ENCODE measurements around the gene AK9.
"Not testable (repeated sequence)": the region's sequence is repeated elsewhere in the genome, so short reads cannot be mapped to it uniquely, and the experiment has no call there.

The AK9 gene

DNA sequence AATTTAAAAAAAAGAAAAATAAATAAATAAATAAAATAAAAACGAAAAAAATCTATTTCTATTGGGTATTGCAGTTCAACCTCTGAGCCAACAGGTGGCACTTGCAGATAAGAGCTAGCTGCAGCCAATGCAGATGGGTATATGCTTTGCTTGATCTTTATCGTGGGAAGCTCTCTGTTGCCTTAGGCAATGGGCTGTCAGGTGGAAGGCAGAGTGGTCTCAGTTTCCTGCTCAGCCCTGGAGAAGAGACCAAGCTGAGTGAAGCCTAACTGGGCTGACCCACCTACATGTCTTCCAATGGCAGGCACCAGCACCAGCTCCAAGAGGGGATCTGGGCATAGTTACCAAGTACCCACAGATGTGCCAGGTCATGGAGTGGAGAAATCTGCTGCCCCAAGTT, 95.0 kb downstream of the AK9 start:
- H3K27me3 Mint-ChIP-seq: no peaks in the 10 kb centered on the region
- ATAC-seq (replicated peaks; ENCODE audit: extremely low read depth, poor library complexity, severe bottlenecking): no peak
- no peaks in the 10 kb centered on the region for H3K4me1 Mint-ChIP-seq
- H3K36me3 Mint-ChIP-seq (ENCODE audit: insufficient read depth): no peaks in the 10 kb centered on the region
- H3K9me3 Mint-ChIP-seq: peaks cover 7% of the 10 kb centered on the region
- no peak for DNase-seq (ENCODE audit: low spot score in 2 of 2)
- H3K27ac Mint-ChIP-seq (ENCODE audit: low read depth): no peak overlapping the region
- H3K4me3 Mint-ChIP-seq: no peak overlapping the region

DNA sequence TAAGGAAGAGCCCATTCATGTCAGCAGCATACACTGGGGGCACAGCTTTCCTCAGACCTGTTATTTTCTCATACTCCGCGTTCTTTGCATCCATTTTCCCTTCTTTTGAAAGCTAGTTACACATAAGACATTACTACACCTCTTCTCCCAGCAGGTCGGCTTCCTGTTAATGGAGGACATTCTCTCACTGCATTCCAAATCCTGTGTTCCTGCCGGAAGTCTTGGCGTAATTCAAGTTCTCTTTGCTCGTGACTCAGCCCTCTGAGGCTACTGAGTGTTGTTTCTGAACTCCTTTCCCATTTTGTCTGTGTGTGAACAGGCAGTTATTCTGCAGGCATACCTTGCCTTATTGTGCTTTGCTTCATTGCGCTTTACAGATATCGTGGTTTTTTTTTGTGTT, 110.5 kb downstream of the AK9 start:
- Mint-ChIP-seq H3K36me3 (ENCODE audit: insufficient read depth) (no peaks in the 10 kb centered on the region), H3K9me3 (no peaks in the 10 kb centered on the region), H3K27ac (ENCODE audit: low read depth) (no peak overlapping the region), H3K4me3 (no peak overlapping the region), H3K27me3 (no peaks in the 10 kb centered on the region), H3K4me1 (no peaks in the 10 kb centered on the region)
- ATAC-seq (replicated peaks; ENCODE audit: extremely low read depth, poor library complexity, severe bottlenecking): no peak
- DNase-seq (ENCODE audit: low spot score in 2 of 2): no peak

DNA sequence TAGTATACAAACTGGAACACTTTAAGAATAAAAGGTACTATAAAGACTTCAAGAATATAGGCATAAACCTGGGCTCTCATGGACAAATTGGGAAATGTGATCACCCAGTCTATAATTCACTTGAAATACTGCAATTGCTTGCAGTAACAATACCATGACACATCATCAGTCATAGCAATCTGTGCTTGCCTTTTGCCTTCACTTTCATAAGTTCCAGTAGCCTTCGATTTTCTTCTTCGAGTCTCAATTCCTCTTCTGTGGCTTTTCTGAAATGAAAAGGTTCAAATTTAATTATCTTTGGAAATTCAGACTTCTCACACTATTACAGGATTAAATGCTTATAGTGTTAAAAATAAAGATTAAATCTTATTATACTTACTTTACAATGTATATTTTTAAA, 111.6 kb downstream of the AK9 start:
- no peaks in the 10 kb centered on the region for H3K9me3 Mint-ChIP-seq
- no peak for DNase-seq (ENCODE audit: low spot score in 2 of 2)
- no peak overlapping the region for H3K4me3 Mint-ChIP-seq
- H3K36me3 Mint-ChIP-seq (ENCODE audit: insufficient read depth): no peaks in the 10 kb centered on the region
- H3K27ac Mint-ChIP-seq (ENCODE audit: low read depth): no peak overlapping the region
- no peaks in the 10 kb centered on the region for H3K27me3 Mint-ChIP-seq
- no peaks in the 10 kb centered on the region for H3K4me1 Mint-ChIP-seq
- no peak for ATAC-seq (replicated peaks; ENCODE audit: extremely low read depth, poor library complexity, severe bottlenecking)

DNA sequence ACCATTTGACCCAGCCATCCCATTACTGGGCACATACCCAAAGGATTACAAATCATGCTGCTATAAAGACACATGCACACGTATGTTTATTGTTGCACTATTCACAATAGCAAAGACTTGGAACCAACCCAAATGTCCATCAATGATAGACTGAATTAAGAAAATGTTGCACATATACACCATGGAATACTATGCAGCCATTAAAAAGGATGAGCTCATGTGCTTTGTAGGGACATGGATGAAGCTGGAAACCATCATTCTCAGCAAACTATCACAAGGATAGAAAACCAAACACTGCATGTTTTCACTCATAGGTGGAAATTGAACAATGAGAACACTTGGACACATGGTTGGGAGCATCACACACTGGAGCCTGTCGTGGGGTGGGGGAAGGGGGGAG, 121.1 kb downstream of the AK9 start:
- H3K4me1 Mint-ChIP-seq; H3K36me3 Mint-ChIP-seq (ENCODE audit: insufficient read depth); H3K27ac Mint-ChIP-seq (ENCODE audit: low read depth); H3K9me3 Mint-ChIP-seq; ATAC-seq (replicated peaks; ENCODE audit: extremely low read depth, poor library complexity, severe bottlenecking); DNase-seq (ENCODE audit: low spot score in 2 of 2); H3K4me3 Mint-ChIP-seq; H3K27me3 Mint-ChIP-seq: not testable (repeated sequence)

DNA sequence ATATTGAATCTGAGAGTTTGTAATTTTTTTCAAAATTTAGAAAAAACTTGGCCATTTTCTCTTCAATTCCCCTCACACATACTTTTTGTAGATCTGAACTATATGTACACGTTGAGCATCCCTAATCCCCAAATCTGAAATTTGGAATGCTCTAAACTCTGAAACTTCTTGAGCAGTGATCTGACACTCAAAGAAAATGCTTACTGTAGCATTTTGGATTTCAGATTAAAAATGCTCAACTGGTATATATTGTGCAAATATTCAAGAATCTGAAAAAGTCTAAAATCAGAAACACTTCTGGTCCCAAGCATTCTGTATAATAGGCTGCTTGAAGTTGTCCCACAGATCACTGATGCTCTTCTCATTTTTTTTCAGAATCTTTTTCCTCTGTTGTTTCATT, 129.2 kb downstream of the AK9 start:
- no peaks in the 10 kb centered on the region for H3K4me1 Mint-ChIP-seq
- DNase-seq (ENCODE audit: low spot score in 2 of 2) (no peak), ATAC-seq (replicated peaks; ENCODE audit: extremely low read depth, poor library complexity, severe bottlenecking) (no peak)
- peaks cover 3% of the 10 kb centered on the region for H3K9me3 Mint-ChIP-seq
- H3K36me3 Mint-ChIP-seq (ENCODE audit: insufficient read depth): no peaks in the 10 kb centered on the region
- no peaks in the 10 kb centered on the region for H3K27me3 Mint-ChIP-seq
- no peak overlapping the region for H3K4me3 Mint-ChIP-seq
- no peak overlapping the region for H3K27ac Mint-ChIP-seq (ENCODE audit: low read depth)

DNA sequence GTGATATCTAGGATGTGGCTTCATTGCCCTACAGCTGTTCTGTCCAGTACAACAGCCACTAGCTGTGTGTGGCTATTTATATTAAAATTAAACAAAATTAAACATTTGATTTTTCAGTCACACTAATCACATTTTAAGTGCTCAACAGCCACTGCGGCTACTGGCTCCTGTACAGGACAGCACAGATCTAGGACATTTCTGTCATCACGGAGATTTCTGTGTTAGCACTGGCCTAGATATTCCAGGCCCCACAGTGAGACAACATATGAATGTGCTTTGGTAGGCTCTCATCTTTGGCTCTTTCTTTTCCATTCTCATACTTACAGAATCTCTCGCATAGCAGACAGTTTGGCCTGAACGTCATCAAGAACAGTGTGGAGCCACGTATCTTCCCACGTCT, 159.6 kb downstream of the AK9 start:
- no peak overlapping the region for H3K4me3 Mint-ChIP-seq
- DNase-seq (ENCODE audit: low spot score in 2 of 2) (no peak), ATAC-seq (replicated peaks; ENCODE audit: extremely low read depth, poor library complexity, severe bottlenecking) (no peak)
- no peaks in the 10 kb centered on the region for H3K36me3 Mint-ChIP-seq (ENCODE audit: insufficient read depth)
- H3K27ac Mint-ChIP-seq (ENCODE audit: low read depth): no peak overlapping the region
- no peaks in the 10 kb centered on the region for H3K9me3 Mint-ChIP-seq
- no peaks in the 10 kb centered on the region for H3K4me1 Mint-ChIP-seq
- no peaks in the 10 kb centered on the region for H3K27me3 Mint-ChIP-seq

DNA sequence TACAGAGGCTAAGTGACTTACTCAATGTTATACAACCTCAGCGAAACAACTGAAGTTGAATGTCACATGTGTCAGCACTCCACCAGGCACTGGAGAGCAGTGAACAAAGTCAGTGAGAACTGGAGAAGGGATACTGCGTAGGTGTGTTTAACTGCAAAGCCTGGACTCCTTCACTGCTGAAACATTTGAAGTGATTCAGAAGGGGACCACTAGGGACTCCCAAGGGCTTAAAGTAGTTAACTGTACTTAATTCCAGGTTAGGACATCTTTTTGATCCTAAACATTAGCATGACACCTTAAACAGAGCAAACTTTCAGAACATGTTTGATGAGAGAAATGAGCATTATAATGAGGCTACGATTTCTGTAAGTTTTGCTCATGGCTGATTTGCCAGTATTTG, 163.0 kb downstream of the AK9 start:
- DNase-seq (ENCODE audit: low spot score in 2 of 2) (no peak), ATAC-seq (replicated peaks; ENCODE audit: extremely low read depth, poor library complexity, severe bottlenecking) (no peak)
- no peaks in the 10 kb centered on the region for H3K4me1 Mint-ChIP-seq
- peaks cover 12% of the 10 kb centered on the region for H3K27me3 Mint-ChIP-seq
- no peaks in the 10 kb centered on the region for H3K9me3 Mint-ChIP-seq
- no peak overlapping the region for H3K4me3 Mint-ChIP-seq
- H3K27ac Mint-ChIP-seq (ENCODE audit: low read depth): no peak overlapping the region
- peaks cover 1% of the 10 kb centered on the region for H3K36me3 Mint-ChIP-seq (ENCODE audit: insufficient read depth)

DNA sequence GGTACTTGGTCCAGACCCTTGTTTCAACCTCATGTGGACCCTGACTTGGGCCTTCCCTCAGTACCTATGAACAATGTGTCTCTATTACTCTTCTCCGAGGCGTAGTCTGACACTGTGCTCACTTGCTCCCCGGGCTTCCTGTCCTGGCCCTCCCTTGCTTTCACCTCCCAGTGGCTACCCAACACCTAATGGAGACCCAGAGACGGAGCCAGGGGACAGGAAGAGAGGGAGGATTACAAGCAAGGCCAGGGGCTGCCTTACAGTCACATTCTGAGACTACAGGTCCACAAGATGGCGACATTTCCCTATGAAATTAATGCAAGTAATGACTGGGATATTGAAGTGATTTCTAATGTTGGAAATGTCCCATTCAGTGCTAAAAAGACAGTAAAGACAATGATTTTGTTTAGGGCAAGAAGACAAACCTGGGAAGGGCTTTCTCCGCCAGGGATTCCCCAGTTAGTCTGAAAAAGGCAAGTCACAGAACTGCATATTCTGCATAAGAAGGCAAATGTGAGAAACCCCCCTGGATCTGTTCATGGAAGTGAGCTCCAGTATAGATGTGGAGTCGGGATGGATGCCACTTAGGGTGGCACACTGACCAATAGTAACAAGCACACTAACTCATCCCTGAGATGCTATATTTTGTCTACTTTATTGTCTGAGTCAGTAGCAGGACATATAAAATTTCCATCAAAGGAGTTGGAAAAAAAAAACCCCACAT, 163.9 kb downstream of the AK9 start:
- Mint-ChIP-seq H3K9me3 (no peaks in the 10 kb centered on the region), H3K27me3 (peaks cover 12% of the 10 kb centered on the region), H3K4me1 (no peaks in the 10 kb centered on the region), H3K4me3 (no peak overlapping the region), H3K27ac (ENCODE audit: low read depth) (no peak overlapping the region), H3K36me3 (ENCODE audit: insufficient read depth) (peaks cover 1% of the 10 kb centered on the region)
- no peak for ATAC-seq (replicated peaks; ENCODE audit: extremely low read depth, poor library complexity, severe bottlenecking)
- peak in 1 of 2 donors; percentile 28 for DNase-seq (ENCODE audit: low spot score in 2 of 2)

DNA sequence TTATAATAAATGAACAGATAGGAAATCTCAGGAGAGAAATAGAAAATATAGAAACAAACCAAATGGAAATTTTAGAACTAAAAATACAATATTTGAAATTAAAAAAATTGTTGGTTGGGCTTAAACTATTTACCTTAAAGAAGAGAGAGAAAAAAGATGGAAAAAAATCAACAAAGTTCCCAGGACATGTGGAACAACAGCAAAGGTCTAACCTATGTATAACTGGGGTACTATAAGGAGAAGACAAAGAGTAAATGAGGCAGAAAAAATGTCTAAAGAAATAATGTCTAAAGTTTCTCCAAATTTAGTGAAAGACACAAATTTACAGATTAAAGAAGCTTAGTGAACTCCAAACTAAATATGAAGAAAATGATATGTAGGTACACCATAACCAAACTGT, 166.9 kb downstream of the AK9 start:
- Mint-ChIP-seq H3K9me3 (no peaks in the 10 kb centered on the region), H3K36me3 (ENCODE audit: insufficient read depth) (peaks cover 1% of the 10 kb centered on the region), H3K4me1 (no peaks in the 10 kb centered on the region), H3K27ac (ENCODE audit: low read depth) (no peak overlapping the region), H3K27me3 (peaks cover 12% of the 10 kb centered on the region), H3K4me3 (no peak overlapping the region)
- ATAC-seq (replicated peaks; ENCODE audit: extremely low read depth, poor library complexity, severe bottlenecking) (no peak), DNase-seq (ENCODE audit: low spot score in 2 of 2) (no peak)

DNA sequence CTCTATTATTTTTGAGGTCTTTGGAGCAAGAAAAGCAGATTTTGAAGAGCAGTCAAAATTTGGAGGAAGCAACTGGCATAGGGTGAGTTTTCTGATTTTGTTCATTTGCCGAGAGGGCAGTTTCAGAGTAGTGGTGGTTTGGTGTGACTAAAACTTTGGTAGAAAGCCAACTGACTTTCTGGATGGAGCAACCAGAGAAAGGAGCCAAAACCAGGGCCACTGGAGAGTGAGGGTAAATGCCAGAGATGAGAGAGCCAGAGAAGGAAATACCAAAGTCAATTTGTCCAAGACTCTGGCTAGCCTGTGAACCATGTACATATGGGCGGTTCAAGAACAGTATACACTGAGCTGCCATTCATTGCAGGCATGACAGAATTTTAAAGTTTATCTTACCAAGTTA, 167.5 kb downstream of the AK9 start:
- Mint-ChIP-seq H3K27me3 (peaks cover 12% of the 10 kb centered on the region), H3K27ac (ENCODE audit: low read depth) (no peak overlapping the region), H3K4me3 (no peak overlapping the region), H3K9me3 (no peaks in the 10 kb centered on the region), H3K36me3 (ENCODE audit: insufficient read depth) (peaks cover 1% of the 10 kb centered on the region), H3K4me1 (no peaks in the 10 kb centered on the region)
- DNase-seq (ENCODE audit: low spot score in 2 of 2) (no peak), ATAC-seq (replicated peaks; ENCODE audit: extremely low read depth, poor library complexity, severe bottlenecking) (no peak)

DNA sequence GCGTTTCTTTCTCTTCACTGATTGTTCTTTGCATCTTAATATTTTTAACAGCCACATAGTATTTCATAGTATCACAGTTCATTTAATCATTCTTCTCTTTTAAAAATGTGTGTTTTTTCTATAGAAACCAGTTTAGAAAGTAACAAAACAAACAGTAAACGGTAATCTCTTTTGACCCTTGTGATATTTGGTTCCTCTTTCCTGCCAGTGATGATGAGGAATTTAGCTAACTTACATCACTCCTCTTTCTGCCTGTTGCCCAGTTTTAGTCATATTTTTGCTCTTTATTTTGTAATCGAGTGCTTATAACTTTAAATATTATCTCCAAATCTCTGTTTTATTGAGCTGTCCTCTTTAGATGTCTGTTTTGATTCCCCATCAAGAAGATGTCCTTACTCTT, 169.9 kb downstream of the AK9 start:
- H3K27ac Mint-ChIP-seq (ENCODE audit: low read depth): no peak overlapping the region
- peaks cover 6% of the 10 kb centered on the region for H3K4me1 Mint-ChIP-seq
- DNase-seq (ENCODE audit: low spot score in 2 of 2) (no peak), ATAC-seq (replicated peaks; ENCODE audit: extremely low read depth, poor library complexity, severe bottlenecking) (no peak)
- peaks cover 12% of the 10 kb centered on the region for H3K27me3 Mint-ChIP-seq
- H3K9me3 Mint-ChIP-seq: no peaks in the 10 kb centered on the region
- H3K4me3 Mint-ChIP-seq: no peak overlapping the region
- H3K36me3 Mint-ChIP-seq (ENCODE audit: insufficient read depth): peaks cover 1% of the 10 kb centered on the region

DNA sequence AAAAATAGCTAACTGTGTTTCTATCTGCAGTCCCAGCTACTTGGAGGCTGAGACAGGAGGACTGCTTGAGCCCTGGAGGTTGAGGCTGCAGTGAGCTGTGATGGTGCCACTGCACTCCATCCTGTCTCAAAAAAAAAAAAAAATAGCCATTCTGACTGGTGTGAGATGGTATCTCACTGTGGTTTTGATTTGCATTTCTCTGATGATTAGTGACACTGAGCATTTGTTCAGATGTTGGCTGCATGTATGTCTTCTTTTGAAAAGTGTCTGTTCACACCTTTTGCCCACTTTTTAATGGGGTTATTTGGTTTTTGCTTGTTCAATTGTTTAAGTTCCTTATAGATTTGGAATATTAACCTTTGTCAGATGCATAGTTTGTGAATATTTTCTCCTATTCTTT, 171.4 kb downstream of the AK9 start:
- DNase-seq (ENCODE audit: low spot score in 2 of 2); ATAC-seq (replicated peaks; ENCODE audit: extremely low read depth, poor library complexity, severe bottlenecking); H3K4me3 Mint-ChIP-seq; H3K36me3 Mint-ChIP-seq (ENCODE audit: insufficient read depth); H3K9me3 Mint-ChIP-seq; H3K27ac Mint-ChIP-seq (ENCODE audit: low read depth): not testable (repeated sequence)
- H3K27me3 Mint-ChIP-seq: peaks cover 12% of the 10 kb centered on the region
- H3K4me1 Mint-ChIP-seq: peaks cover 17% of the 10 kb centered on the region

DNA sequence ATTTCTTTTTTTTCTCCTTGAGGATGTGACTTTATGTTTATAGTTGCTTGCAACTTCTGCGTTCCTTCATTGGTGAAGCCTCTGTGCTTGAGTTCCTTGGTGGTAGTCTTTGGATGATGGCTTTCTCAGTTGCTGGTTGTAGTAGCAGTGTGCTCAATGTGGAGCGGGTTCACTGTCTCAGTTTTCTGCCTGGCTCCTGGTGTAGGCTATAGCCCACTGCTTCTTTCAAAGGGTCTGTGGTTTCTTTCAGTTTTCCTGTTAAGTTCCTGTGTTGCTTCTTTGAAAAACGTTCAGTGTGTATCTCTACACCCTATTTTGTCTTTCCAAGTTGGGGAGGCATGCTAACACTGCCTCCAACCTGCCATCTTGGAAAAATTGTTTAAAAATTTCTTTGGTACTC, 174.1 kb downstream of the AK9 start:
- no peaks in the 10 kb centered on the region for H3K9me3 Mint-ChIP-seq
- no peaks in the 10 kb centered on the region for H3K36me3 Mint-ChIP-seq (ENCODE audit: insufficient read depth)
- no peak overlapping the region for H3K27ac Mint-ChIP-seq (ENCODE audit: low read depth)
- peaks cover 18% of the 10 kb centered on the region for H3K4me1 Mint-ChIP-seq
- no peak for ATAC-seq (replicated peaks; ENCODE audit: extremely low read depth, poor library complexity, severe bottlenecking)
- DNase-seq (ENCODE audit: low spot score in 2 of 2): no peak
- H3K4me3 Mint-ChIP-seq: no peak overlapping the region
- H3K27me3 Mint-ChIP-seq: no peaks in the 10 kb centered on the region
